Stimulated activated CD8-positive, alpha-beta memory T cell treated with anti-CD3 and anti-CD28 coated beads, Interleukin-7, amount 100 ng/mL, for 1 hour (primary cell): ENCODE measurements around the gene KICS2.
"Not testable (repeated sequence)": the region's sequence is repeated elsewhere in the genome, so short reads cannot be mapped to it uniquely, and the experiment has no call there.

ENCODE experiments used
- DNase-seq, 2 donors: peaks; one replicate each; pipeline ENCODE4 v3.0.0-alpha.2; 2020; ENCODE audit warnings: low read depth in 2 of 2

KICS2 gene

GRCh38 chr12:64216239-64216638 lies 5.9 kb downstream of the KICS2 start:
- DNase-seq: no peak

- DNase-seq: no peak
These were observed 9.9 kb downstream of the KICS2 start for GRCh38 chr12:64212119-64212746.

- DNase-seq: no peak
These were observed 14.6 kb downstream of the KICS2 start for GRCh38 chr12:64207453-64207852.

- no peak for DNase-seq
These were observed 16.6 kb downstream of the KICS2 start for GRCh38 chr12:64205542-64205941.

GRCh38 chr12:64203775-64204174 lies 18.3 kb downstream of the KICS2 start:
- DNase-seq: no peak

- no peak for DNase-seq
These were observed 19.1 kb downstream of the KICS2 start for GRCh38 chr12:64203036-64203435.

GRCh38 chr12:64195841-64196240 lies 26.3 kb downstream of the KICS2 start:
- not testable (repeated sequence) for DNase-seq

- DNase-seq: no peak
These were observed 27.6 kb downstream of the KICS2 start for GRCh38 chr12:64194333-64195149.

- DNase-seq: no peak
These were observed 28.2 kb downstream of the KICS2 start for GRCh38 chr12:64193931-64194330.

- no peak for DNase-seq
These were observed 29.3 kb downstream of the KICS2 start for GRCh38 chr12:64192644-64193444.

- DNase-seq: no peak
These were observed 32.0 kb downstream of the KICS2 start for GRCh38 chr12:64190140-64190539.

GRCh38 chr12:64189530-64189929 lies 32.6 kb downstream of the KICS2 start:
- DNase-seq: no peak

GRCh38 chr12:64187794-64188193 lies 34.3 kb downstream of the KICS2 start:
- DNase-seq: no peak

- DNase-seq: no peak
These were observed 34.7 kb downstream of the KICS2 start for GRCh38 chr12:64187370-64187769.

GRCh38 chr12:64186789-64187188 lies 35.3 kb downstream of the KICS2 start:
- DNase-seq: no peak

- DNase-seq: no peak
These were observed 37.9 kb downstream of the KICS2 start for GRCh38 chr12:64184216-64184615.

GRCh38 chr12:64181430-64182291 lies 40.4 kb downstream of the KICS2 start:
- no peak for DNase-seq

GRCh38 chr12:64180951-64181350 lies 41.1 kb downstream of the KICS2 start:
- no peak for DNase-seq

GRCh38 chr12:64178122-64178521 lies 44.0 kb downstream of the KICS2 start:
- DNase-seq: no peak

GRCh38 chr12:64177001-64177400 lies 45.1 kb downstream of the KICS2 start:
- no peak for DNase-seq

GRCh38 chr12:64175254-64175945 lies 46.7 kb downstream of the KICS2 start:
- DNase-seq: no peak
